Measurements from ENCODE around the gene ADAD2.

- TF ChIP-seq CTCF (IDR thresholded peaks at IDR 0.05), result no peak
- TF ChIP-seq EZH2 (IDR thresholded peaks at IDR 0.05), result no peak
These were observed 48.3 kb downstream of the ADAD2 start for GRCh38 chr16:84239141-84239769.
